GM12892 (cell line): ENCODE measurements around the gene ARHGEF26. TPM values are rescaled to one million over a fixed set of nuclear protein-coding genes. Genes with fewer than 3 reads are reported as not detected.
"Not testable (repeated sequence)": the region's sequence is repeated elsewhere in the genome, so short reads cannot be mapped to it uniquely, and the experiment has no call there.

Experiments
- DNase-seq: peaks from one replicate; pipeline ENCODE4 v3.0.0; 2011; ENCODE audit not compliant: insufficient read length
- FAIRE-seq: peaks from 2 replicates; lab custom pipeline; 2011; peaks lifted over from hg19 to GRCh38; lab: Jason Lieb, UNC
- POLR2A ChIP-seq: IDR thresholded peaks from 2 replicates; pipeline ENCODE4 v1.6.1; 2011; ENCODE audit warnings: low read depth, low read length, control low read depth
- POLR2AphosphoS5 ChIP-seq: IDR thresholded peaks from 2 replicates; pipeline ENCODE4 v1.6.1; 2011; ENCODE audit warnings: low read depth, low read length, control low read depth
- TAF1 ChIP-seq: IDR thresholded peaks from 2 replicates; pipeline ENCODE4 v1.6.1; 2011; ENCODE audit warnings: low read depth, mild to moderate bottlenecking, control low read depth, low read length, borderline replicate concordance
- polyA plus RNA-seq: library from polyadenylated mRNA; unstranded; fragments of >200 nt; gene quantifications from one replicate; pipeline ENCODE4 v1.2.1, GENCODE V29; 2012; ENCODE audit warnings: missing spikeins, inconsistent platforms; ENCODE audit not compliant: missing spikeins

ARHGEF26 gene, protein sequence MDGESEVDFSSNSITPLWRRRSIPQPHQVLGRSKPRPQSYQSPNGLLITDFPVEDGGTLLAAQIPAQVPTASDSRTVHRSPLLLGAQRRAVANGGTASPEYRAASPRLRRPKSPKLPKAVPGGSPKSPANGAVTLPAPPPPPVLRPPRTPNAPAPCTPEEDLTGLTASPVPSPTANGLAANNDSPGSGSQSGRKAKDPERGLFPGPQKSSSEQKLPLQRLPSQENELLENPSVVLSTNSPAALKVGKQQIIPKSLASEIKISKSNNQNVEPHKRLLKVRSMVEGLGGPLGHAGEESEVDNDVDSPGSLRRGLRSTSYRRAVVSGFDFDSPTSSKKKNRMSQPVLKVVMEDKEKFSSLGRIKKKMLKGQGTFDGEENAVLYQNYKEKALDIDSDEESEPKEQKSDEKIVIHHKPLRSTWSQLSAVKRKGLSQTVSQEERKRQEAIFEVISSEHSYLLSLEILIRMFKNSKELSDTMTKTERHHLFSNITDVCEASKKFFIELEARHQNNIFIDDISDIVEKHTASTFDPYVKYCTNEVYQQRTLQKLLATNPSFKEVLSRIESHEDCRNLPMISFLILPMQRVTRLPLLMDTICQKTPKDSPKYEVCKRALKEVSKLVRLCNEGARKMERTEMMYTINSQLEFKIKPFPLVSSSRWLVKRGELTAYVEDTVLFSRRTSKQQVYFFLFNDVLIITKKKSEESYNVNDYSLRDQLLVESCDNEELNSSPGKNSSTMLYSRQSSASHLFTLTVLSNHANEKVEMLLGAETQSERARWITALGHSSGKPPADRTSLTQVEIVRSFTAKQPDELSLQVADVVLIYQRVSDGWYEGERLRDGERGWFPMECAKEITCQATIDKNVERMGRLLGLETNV
- 0.08 TPM for polyA plus RNA-seq

DNA sequence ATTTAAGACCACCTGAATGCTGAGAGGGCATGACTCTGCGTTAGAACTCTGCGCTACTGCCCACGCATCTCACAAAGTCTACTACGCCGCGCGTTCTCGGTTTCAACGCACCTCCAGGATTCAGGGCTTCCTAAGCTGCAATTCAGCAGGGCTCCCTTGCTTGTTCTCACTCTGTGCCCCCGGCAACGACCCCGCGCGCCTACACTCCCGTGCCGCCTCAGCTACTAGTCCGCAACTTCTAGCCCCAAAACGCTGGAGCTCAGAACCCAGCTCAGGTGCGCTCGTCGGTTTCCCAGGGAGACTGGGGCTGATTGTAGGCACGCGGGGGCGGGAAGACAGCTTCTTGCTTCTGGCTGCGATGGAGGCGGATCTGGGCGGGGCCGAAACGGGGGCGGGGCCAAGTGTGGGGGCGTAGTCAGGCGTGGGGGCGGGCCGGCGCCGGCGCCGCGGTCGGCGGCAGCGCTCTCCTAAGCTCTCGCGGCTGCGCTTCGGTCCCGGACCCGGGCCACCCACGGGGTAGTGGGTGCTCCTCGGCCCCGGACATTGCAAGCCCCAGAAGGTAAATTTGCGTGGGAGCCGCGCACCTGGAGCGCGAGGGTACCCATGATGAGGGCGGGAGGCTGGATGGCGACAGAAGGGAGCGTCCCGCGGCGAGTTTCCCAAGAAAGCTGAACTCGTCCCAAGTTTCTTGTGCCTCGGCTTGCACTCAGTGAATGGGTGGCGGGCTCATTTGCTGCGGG lies at the start of gene ARHGEF26:
Gene ARHGEF26, plus strand, starts transcription at position 430 of the 740 bp plus-strand sequence. CDS start 603 bp downstream, outside the sequence.
- TF ChIP-seq POLR2A: no peak
- no peak for FAIRE-seq
- DNase-seq: peak; percentile 54

DNA sequence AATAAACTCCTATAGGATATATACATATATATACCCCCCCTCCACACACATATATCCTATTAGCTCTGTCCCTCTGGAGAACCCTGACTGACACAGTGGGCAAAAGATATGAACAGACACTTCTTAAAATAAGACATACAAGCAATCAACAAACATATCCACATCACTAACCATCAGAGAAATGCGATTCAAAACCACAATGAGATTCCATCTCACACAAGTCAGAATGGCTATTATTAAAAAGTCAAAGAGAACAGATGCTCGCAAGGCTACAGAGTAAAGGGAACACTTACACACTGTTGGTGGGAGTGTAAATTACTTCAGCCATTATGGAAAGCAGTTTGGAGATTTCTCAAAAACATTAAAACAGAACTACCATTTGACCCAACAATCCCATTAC lies 46.2 kb upstream of the ARHGEF26 start:
- TF ChIP-seq TAF1 (no peak), POLR2AphosphoS5 (no peak), POLR2A (no peak)
- DNase-seq (no peak), FAIRE-seq (no peak)

DNA sequence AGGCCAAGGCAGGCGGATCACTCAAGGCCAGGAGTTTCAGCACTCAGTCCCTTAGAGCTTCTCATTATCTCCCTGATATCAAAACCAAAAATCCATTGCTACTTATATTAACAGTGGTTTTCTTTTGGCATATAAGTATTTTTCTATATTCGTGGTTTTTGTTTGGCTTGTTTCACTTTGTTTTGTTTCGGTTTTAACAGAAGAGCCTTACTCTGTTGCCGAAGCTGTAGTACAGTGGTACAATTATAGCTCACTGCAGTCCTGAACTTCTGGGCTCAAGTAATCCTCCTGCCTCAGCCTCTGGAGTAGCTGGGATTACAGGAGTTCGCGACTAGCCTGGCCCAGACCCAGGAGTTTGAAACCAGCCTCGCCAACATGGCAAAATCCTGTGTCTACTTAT lies 42.5 kb upstream of the ARHGEF26 start:
- no peak for DNase-seq
- TF ChIP-seq TAF1 (no peak), POLR2AphosphoS5 (no peak), POLR2A (no peak)
- FAIRE-seq: no peak

DNA sequence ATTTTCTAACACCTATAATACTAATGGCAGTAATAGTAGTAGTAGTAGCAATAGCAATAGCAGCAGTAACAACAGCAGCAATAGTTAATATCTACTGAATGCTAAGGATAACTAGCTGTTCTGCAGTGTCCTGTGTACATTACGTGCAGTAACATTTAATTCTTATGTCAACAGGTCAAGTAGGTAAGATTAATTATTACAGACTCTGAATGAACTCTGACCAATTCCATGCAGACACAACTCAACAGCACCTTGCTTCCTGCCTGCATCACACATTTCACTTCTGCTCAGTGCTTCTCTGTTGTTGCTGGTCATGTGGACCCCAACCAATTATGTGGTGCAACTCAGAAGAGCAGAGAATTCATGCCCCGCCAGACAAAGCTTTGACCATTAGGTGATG lies 39.9 kb upstream of the ARHGEF26 start:
- TF ChIP-seq TAF1 (no peak), POLR2AphosphoS5 (no peak), POLR2A (no peak)
- DNase-seq (no peak), FAIRE-seq (no peak)

DNA sequence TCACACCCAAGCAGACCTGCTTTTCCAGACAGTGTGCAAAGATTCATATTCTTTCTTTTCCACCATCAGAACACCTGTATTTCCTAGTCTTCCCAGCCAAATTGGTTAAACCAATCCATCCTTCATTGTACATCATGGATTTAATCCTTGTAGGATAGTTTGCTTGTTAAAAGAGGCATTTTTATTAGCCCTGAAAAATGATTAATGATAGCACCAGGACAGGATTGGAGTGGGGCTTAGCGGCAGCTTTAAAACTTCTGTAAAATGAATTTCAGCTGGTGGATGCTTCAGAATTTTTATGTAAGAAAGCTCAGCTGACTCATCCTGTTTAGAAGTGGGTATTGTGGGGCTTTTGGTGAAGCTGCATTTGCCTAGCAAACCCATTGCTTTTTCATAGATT lies 36.1 kb upstream of the ARHGEF26 start:
- DNase-seq: no peak
- TF ChIP-seq TAF1: no peak
- TF ChIP-seq POLR2AphosphoS5: no peak
- TF ChIP-seq POLR2A: no peak

DNA sequence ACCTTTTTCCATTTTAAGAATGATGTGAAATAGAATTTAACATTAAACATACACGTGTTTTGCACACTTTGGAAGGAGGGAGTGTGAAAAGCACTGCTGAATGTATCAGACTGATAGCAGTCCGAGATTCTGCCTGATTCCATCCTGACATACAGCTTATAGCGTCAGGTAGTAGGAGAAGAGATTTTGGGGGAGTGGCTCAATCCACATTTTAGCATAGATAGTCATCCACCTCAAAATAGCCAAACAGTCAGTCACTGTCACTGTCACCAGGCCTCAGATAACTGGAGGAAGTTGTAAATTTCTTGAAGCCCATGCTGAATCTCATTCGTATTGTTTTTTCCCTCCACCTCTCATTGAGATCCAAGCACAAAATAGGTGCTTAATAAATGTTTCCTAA lies 35.4 kb upstream of the ARHGEF26 start:
- TF ChIP-seq POLR2A (no peak), TAF1 (no peak), POLR2AphosphoS5 (no peak)
- DNase-seq: no peak
- FAIRE-seq: no peak

More for the DNA sequence above, 36.1 kb upstream of the ARHGEF26 start:
- no peak for FAIRE-seq

DNA sequence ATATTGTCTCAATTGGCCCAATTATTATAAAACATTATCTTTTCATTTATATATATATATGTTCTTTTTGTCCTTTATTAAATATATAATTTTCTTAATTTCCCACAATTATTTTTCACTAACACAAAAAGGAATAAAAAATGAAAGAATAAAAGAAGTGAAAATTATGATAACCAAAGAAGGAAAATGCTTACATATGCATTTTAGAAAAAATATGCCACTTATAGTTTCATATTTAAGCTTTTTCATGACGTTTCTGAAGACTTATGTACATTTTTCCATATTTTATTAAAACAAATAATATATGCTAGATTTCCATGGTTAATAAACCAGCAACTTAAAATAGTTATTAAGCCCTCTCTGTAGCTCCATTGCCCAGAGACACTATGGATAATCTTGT lies 34.9 kb upstream of the ARHGEF26 start:
- no peak for TF ChIP-seq POLR2AphosphoS5
- TF ChIP-seq POLR2A: no peak
- no peak for TF ChIP-seq TAF1
- no peak for DNase-seq
- FAIRE-seq: no peak

DNA sequence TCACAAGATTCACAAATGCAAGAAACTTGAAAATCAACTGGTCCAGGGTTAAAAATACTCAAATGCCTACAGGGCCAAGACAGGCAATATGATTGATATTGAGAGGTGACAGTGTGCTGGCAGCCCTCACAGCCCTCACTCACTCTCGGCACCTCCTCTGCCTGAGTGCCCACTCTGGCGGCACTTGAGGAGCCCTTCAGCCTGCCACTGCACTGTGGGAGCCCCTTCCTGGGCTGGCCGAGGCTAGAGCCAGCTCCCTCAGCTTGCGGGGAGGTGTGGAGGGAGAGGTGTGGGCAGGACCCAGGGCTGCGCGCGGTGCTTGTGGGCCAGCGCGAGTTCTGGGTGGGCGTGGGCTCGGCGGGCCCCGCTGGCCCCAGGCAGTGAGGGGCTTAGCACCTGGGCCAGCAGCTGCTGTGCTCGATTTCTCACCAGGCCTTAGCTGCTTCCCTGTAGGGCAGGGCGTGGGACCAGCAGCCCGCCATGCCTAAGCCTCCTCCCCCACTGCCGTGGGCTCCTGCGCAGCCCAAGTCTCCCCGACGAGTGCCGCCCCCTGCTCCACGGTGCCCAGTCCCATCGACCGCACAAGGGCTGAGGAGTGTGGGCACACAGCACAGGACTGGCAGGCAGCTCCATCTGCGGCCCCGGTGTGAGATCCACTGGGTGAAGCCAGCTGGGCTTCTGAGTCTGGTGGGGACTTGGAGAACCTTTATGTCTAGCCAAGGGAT lies 33.3 kb upstream of the ARHGEF26 start:
- not testable (repeated sequence) for FAIRE-seq, DNase-seq

DNA sequence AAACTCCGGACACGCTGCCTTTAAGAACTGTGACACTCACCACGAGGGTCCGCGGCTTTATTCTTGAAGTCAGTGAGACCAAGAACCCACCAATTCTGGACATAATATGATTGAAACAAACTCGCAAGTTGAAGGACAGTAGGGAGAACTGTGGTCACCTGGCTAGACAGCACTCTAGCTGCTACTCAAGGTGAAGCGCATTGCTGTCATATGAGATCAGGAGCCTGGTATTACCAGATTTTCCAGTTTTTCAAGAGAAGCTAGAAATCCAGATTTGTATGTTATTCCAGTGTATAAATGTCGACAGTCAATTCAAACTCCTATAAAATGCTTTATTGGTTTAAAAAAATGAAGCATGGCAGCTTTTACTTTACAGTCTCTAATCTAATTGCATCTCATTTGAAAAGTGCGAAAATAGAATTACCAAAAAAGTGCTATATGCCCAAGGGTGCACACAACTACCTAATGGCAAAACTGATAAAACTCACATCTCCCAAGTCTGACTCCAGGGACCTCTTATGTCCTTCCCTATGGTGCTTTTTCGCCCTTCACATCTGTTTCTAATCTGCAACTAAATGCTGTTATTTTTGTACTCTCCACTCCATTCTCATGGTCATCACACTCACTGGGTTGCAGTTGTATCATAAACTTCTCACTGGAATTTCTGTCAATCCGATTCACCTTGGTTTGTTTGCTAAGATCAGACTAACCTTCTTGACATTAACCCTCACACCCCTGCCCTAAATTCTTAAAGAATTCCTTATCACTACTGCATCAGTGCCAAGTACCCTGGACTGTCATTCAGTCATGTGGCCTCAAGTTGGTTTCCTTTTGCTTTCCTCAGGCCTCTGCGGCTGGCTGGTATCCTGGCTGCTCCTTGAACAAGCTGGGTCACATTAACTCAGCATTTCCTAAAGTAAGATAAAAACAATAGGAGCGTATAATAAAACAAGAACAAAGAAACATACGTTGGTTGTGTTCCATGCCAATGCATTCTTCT lies 31.5 kb upstream of the ARHGEF26 start:
- FAIRE-seq: no peak
- no peak for DNase-seq

DNA sequence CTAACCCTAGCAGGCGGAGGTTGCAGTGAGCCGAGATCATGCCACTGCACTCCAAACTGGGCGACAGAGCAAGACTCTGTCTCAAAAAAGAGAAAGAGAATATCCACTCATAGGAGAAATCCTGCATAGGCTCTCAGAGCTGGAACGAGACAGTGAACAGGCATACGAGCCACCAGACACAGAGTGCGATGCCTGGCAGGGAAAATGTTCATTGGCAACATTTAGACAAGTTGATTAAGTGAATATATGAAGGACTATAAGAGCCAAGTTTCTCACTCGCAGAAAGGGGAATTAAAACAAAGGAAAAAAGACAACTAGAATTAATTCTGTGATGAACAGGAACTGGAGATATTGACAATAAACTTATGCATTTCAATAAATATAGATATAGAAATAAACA lies 27.1 kb upstream of the ARHGEF26 start:
- FAIRE-seq (no peak), DNase-seq (no peak)
- TF ChIP-seq POLR2AphosphoS5 (no peak), TAF1 (no peak), POLR2A (no peak)

More for the DNA sequence above, 31.5 kb upstream of the ARHGEF26 start:
- TF ChIP-seq POLR2AphosphoS5 (no peak), POLR2A (no peak), TAF1 (no peak)
